ENCODE measurements around the gene ZFAND2A.
A peak's percentile ranks its signal among the peaks of the same experiment; 100 is the strongest.

Gene ZFAND2A

GRCh38 chr7:1130021-1130990 lies 29.7 kb downstream of the ZFAND2A start:
- no peak overlapping the region for H3K4me3 ChIP-seq (ENCODE audit: low read depth, low read length)
- TF ChIP-seq CTCF (IDR thresholded peaks at IDR 0.05; ENCODE audit: low read depth, low read length), result no peak

GRCh38 chr7:1129431-1129830 lies 30.6 kb downstream of the ZFAND2A start:
- TF ChIP-seq CTCF (IDR thresholded peaks at IDR 0.05; ENCODE audit: low read depth, low read length), result no peak

GRCh38 chr7:1127001-1127400 lies 33.0 kb downstream of the ZFAND2A start:
- no peak overlapping the region for H3K4me3 ChIP-seq (ENCODE audit: low read depth, low read length)
- no peak for TF ChIP-seq CTCF (IDR thresholded peaks at IDR 0.05; ENCODE audit: low read depth, low read length)

More at GRCh38 chr7:1129431-1129830, 30.6 kb downstream of the ZFAND2A start:
- no peak overlapping the region for H3K4me3 ChIP-seq (ENCODE audit: low read depth, low read length)

- no peak for TF ChIP-seq CTCF (IDR thresholded peaks at IDR 0.05; ENCODE audit: low read depth, low read length)
- no peak overlapping the region for H3K4me3 ChIP-seq (ENCODE audit: low read depth, low read length)
Observed at GRCh38 chr7:1125603-1125969, 34.4 kb downstream of the ZFAND2A start.

GRCh38 chr7:1124816-1125602 lies 35.0 kb downstream of the ZFAND2A start:
- no peak overlapping the region for H3K4me3 ChIP-seq (ENCODE audit: low read depth, low read length)
- no peak for TF ChIP-seq CTCF (IDR thresholded peaks at IDR 0.05; ENCODE audit: low read depth, low read length)

- no peak for TF ChIP-seq CTCF (IDR thresholded peaks at IDR 0.05; ENCODE audit: low read depth, low read length)
- no peak overlapping the region for H3K4me3 ChIP-seq (ENCODE audit: low read depth, low read length)
Observed at GRCh38 chr7:1124164-1124563, 35.8 kb downstream of the ZFAND2A start.

- peak; percentile 66 for TF ChIP-seq CTCF (IDR thresholded peaks at IDR 0.05; ENCODE audit: low read depth, low read length)
- H3K4me3 ChIP-seq (ENCODE audit: low read depth, low read length), result no peak overlapping the region
Observed at GRCh38 chr7:1123715-1124114, 36.3 kb downstream of the ZFAND2A start.
